ENCODE data around the gene TEX11.

The TEX11 gene

DNA sequence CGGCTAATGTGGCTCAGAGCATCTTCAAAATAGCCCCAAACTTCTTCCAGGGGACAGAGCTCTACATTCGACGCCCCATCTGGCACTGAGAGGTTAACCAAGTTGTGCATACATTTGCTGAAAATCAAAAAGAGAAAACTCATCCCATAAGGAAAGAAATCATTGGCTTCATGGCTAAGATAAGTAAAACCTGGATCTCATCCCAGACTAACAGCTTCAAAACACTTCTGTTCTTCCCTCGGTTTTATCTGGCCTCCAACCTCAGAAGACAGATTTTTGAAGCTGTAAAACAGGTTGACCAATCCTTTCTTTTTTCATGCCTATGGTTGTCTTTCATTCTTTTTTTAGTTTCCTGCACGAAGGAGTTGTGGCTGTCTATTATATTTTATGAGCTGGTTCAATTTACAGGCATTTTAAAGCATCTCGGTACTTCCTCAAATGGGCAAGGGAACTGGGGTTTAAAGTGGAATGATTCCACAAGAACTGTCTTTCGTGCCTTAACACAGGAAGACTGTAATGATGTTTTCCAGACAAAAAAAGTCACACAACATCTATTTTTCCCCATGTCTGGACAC is 356.3 kb downstream of the TEX11 start:
- Histone ChIP-seq H3K27ac (no peak overlapping the region), H3K27me3 (no peaks in the 10 kb centered on the region), H3K4me3 (no peak overlapping the region), H3K9me3 (no peaks in the 10 kb centered on the region), H3K4me1 (no peaks in the 10 kb centered on the region), H3K36me3 (no peaks in the 10 kb centered on the region)
- intact Hi-C loops (cut with DNase I; ENCODE audit: low total_unique reads) = loop anchor here (10.0 kb wide), 1 partner anchor 97 kb away; no protein-coding TSS in a partner anchor
- no peak for TF ChIP-seq CTCF (IDR thresholded peaks at IDR 0.05)
- DNase-seq = no peak

DNA sequence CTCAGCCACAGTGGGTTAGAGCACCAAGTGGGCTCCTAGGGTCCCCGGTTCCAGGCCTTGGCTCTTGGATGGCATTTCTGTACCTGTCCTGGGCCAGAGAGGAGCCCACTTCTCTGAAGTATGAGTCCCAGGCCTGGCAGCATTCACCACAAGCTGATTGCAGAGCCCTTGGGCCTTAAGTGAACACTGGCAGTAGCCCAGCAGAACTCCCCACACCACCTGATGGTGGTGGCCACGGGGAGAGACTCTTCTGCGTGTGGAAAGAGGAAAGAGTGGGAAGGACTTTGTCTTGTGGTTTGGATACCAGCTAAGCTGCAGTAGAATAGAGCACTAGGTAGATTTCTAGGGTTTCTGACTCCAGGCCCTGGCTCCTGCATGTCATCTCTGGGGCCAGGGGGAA is 359.1 kb downstream of the TEX11 start:
- Histone ChIP-seq H3K4me3 (no peak overlapping the region), H3K9me3 (no peaks in the 10 kb centered on the region), H3K27me3 (no peaks in the 10 kb centered on the region), H3K27ac (no peak overlapping the region), H3K4me1 (no peaks in the 10 kb centered on the region), H3K36me3 (no peaks in the 10 kb centered on the region)
- intact Hi-C loops (cut with DNase I; ENCODE audit: low total_unique reads) = no loop called here
- no peak for DNase-seq
- TF ChIP-seq CTCF (IDR thresholded peaks at IDR 0.05) = no peak

- no peaks in the 10 kb centered on the region for H3K27me3 ChIP-seq
- DNase-seq = no peak
- no peaks in the 10 kb centered on the region for H3K9me3 ChIP-seq
- H3K4me3 ChIP-seq = no peak overlapping the region
- H3K36me3 ChIP-seq = no peaks in the 10 kb centered on the region
- intact Hi-C loops (cut with DNase I; ENCODE audit: low total_unique reads) = no loop called here
- TF ChIP-seq CTCF (IDR thresholded peaks at IDR 0.05) = no peak
- no peak overlapping the region for H3K27ac ChIP-seq
- no peaks in the 10 kb centered on the region for H3K4me1 ChIP-seq
Measured at GRCh38 chrX:70535198-70535597, 373.3 kb downstream of the TEX11 start.

DNA sequence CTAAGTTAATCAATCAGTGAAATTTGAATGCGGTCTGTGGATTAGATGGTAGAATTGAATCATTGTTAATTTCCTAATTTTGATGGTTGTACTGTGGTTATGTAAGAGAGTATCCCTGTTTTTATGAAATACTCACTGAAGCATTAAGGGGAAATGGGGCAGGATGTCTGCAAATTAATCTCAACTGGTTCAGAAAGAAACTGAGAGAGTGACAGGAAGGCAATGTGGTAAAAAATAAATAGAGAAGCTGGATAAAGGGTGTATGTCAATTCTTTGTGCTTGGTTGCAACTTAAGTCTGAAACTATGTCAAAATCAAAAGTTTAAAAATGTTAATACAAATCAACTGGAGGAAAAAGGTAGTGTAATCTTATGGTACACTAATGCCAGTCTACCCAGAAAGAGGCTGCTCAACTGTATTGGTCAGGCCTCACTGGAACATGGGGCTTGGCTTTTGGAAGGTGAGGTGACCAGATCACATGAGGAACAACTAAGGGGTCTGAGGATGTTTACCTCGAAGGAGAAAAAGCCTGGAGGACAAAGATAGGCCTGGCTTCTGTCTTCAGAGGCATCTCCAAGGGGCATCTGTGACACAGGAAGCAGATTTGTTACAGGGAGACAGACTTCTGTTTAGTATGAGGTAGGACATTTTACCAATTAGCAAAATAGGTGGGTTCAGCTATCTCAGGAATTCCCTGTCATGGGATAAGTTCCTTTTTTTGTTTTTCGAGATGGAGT is 380.7 kb downstream of the TEX11 start:
- H3K9me3 ChIP-seq = no peaks in the 10 kb centered on the region
- intact Hi-C loops (cut with DNase I; ENCODE audit: low total_unique reads) = no loop called here
- H3K27me3 ChIP-seq = no peaks in the 10 kb centered on the region
- H3K27ac ChIP-seq = no peak overlapping the region
- no peaks in the 10 kb centered on the region for H3K36me3 ChIP-seq
- H3K4me1 ChIP-seq = no peaks in the 10 kb centered on the region
- TF ChIP-seq CTCF (IDR thresholded peaks at IDR 0.05) = no peak
- no peak for DNase-seq
- H3K4me3 ChIP-seq = no peak overlapping the region

DNA sequence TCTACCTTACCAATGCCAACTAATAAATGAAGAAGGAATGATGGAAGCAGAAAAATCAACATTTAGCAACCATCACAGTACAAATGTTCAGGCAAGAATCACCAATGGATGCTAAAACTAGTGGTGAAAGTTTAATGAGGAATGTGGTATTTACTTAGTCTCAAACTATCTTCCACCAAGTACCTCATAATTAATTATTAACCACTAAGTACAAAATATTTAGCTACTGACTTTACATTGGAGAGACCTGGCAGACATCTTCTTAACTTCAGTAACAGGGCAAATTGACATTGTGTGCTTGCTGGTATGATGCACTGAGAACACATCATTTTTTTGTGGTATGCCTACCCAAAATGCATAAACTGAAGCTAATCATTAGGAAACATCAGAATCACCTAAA is 381.5 kb downstream of the TEX11 start:
- Histone ChIP-seq H3K4me3 (no peak overlapping the region), H3K36me3 (no peaks in the 10 kb centered on the region), H3K9me3 (no peaks in the 10 kb centered on the region), H3K4me1 (no peaks in the 10 kb centered on the region), H3K27me3 (no peaks in the 10 kb centered on the region), H3K27ac (no peak overlapping the region)
- no peak for TF ChIP-seq CTCF (IDR thresholded peaks at IDR 0.05)
- DNase-seq = no peak
- intact Hi-C loops (cut with DNase I; ENCODE audit: low total_unique reads) = no loop called here
